BJ (cell line): ENCODE results near the gene FGFR2. TPM values are rescaled to one million over a fixed set of nuclear protein-coding genes. Genes with fewer than 3 reads are reported as not detected.

Experiments
- CTCF ChIA-PET: fragments of 350-600 bp; formaldehyde crosslinking; extraction: SDS; loops from one replicate; lab custom pipeline; 2021; ENCODE audit warnings: antibody characterized with exemption, inconsistent platforms; lab: Yijun Ruan, JAX
- POLR2A ChIA-PET: fragments of 300-600 bp; sonication (Branson Sonifier 250); formaldehyde crosslinking; extraction: SDS; loops from one replicate; lab custom pipeline; 2021; ENCODE audit warnings: antibody characterized with exemption; lab: Charles Lee
- DNase-seq: peaks from one replicate; pipeline ENCODE4 v3.0.0-alpha.2; 2011; ENCODE audit warnings: low read depth
- H3K27me3 ChIP-seq: 2 replicates; pipeline ENCODE4 v1.6.0; 2011; ENCODE audit warnings: low read length; ENCODE audit not compliant: control insufficient read depth, insufficient read depth
- H3K36me3 ChIP-seq: 2 replicates; pipeline ENCODE4 v1.5.1; 2011; ENCODE audit warnings: low read length; ENCODE audit not compliant: control insufficient read depth, insufficient read depth
- H3K4me3 ChIP-seq: 2 replicates; pipeline ENCODE4 v1.5.1; 2011; ENCODE audit warnings: low read depth, mild to moderate bottlenecking, control low read depth, low read length
- polyA plus RNA-seq: library from polyadenylated mRNA; depleted of rRNA; stranded (reverse); fragments of >200 nt; gene quantifications from 2 replicates; pipeline ENCODE4 v1.2.3, GENCODE V29; 2011
- TF ChIP-seq, protein P1 (sequence below): IDR thresholded peaks from 2 replicates; pipeline ENCODE4 v1.5.1; 2011; ENCODE audit warnings: low read depth, mild to moderate bottlenecking, control low read depth, inconsistent platforms, low read length, moderate library complexity; ENCODE audit not compliant: insufficient read depth

Gene FGFR2
- polyA plus RNA-seq, 1 experiment: 0.26 TPM

DNA sequence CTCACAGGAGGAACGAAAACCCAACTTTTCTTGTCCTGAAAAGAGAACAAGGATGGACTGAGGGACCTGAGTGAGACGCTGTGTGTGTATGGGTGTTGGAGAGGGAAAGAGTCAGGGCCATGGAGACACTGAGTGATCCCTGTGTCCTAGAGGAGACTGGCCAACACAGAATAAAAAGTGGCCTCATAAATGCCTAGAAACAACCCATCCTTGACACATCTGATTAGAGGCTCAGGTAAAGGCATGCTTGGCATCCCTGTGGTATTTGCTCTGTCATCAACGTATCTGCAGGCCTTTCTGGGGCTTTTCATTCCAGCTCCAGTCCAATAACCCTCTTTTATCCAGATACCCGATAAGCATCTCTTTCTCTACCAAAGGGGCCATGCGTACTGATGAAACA lies 86.3 kb downstream of the FGFR2 start:
- Histone ChIP-seq H3K27me3 (no peaks in the 10 kb centered on the region), H3K36me3 (no peaks in the 10 kb centered on the region), H3K4me3 (no peak overlapping the region)
- no peak for DNase-seq
- ChIA-PET CTCF (no interaction called here), POLR2A (no interaction called here)
- TF ChIP-seq, protein P1, sequence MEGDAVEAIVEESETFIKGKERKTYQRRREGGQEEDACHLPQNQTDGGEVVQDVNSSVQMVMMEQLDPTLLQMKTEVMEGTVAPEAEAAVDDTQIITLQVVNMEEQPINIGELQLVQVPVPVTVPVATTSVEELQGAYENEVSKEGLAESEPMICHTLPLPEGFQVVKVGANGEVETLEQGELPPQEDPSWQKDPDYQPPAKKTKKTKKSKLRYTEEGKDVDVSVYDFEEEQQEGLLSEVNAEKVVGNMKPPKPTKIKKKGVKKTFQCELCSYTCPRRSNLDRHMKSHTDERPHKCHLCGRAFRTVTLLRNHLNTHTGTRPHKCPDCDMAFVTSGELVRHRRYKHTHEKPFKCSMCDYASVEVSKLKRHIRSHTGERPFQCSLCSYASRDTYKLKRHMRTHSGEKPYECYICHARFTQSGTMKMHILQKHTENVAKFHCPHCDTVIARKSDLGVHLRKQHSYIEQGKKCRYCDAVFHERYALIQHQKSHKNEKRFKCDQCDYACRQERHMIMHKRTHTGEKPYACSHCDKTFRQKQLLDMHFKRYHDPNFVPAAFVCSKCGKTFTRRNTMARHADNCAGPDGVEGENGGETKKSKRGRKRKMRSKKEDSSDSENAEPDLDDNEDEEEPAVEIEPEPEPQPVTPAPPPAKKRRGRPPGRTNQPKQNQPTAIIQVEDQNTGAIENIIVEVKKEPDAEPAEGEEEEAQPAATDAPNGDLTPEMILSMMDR: no peak

DNA sequence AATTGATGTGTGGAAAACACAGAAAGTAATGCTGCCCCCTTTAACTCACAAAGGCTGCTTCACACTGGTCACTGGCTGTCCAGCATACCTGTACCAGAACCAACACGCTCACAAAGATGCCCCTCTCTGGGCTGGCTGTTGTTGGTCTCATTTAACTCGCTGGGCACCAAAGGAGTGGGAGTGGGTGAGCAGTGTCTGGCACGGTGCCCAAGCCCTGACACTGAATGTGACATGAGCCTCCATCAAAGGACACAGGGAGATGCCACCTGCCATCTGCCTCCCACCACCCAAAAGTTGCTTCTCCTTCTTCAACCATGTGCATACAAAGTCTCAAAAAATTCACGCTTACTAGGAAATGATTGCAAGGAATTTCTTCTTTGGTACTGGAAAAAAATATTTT lies 86.8 kb downstream of the FGFR2 start:
- Histone ChIP-seq H3K36me3 (no peaks in the 10 kb centered on the region), H3K4me3 (no peak overlapping the region), H3K27me3 (no peaks in the 10 kb centered on the region)
- POLR2A ChIA-PET: interaction anchor here (0.6 kb wide), 1 partner anchor 307 kb away, joined by 4 read pairs; no protein-coding TSS in a partner anchor
- TF ChIP-seq, protein P1: no peak
- CTCF ChIA-PET: no interaction called here
- DNase-seq: no peak

DNA sequence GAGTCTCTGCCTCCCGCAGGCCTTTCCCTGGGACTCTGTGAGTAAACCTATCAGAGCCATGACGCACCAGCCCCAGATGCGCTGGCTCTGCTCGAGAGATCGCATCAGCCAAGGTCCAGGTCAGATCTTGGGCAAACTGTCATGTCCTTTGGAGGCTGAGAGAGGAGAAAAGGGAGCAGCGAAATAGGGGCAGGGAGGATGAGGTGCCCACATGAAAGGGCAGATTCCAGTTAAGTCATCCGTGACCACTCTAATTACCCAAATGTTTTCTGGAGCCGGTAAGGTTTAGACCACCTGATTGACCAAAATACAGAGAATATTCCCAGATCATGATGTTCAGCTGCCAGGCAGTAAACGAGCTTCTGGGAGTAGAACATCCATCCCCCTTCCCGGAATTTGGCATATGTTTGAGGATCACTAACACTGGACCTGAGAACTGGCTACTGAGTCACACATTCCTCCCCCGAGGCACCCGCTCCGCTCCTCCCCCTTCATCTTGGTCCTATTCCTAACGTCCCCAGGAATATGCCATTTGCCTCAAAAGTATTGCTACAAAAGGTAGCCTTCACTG lies 88.0 kb downstream of the FGFR2 start:
- ChIA-PET CTCF (no interaction called here), POLR2A (no interaction called here)
- Histone ChIP-seq H3K36me3 (no peaks in the 10 kb centered on the region), H3K4me3 (no peak overlapping the region), H3K27me3 (no peaks in the 10 kb centered on the region)
- TF ChIP-seq, protein P1: no peak
- DNase-seq: no peak

DNA sequence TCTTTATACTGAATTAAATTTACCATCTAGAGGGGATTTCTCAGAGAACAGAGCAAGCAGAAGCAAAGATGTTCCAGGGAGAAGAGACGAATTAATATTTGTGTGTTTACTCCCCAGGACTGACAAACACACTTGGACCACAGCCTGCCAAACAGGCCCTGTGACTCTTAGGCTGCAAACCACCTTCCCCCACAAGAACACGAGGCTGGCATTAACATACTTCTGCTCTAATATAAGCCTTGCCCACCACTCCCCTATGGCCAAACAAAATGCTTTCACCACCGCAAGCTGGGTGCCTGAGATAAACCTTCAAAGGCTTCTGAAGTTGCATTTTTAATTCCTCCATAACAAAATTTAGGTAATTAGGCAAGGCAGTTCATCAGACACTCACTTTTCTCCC lies 88.4 kb downstream of the FGFR2 start:
- H3K27me3 ChIP-seq: no peaks in the 10 kb centered on the region
- ChIA-PET CTCF (no interaction called here), POLR2A (no interaction called here)
- H3K36me3 ChIP-seq: no peaks in the 10 kb centered on the region
- no peak overlapping the region for H3K4me3 ChIP-seq
- TF ChIP-seq, protein P1: no peak
- no peak for DNase-seq

DNA sequence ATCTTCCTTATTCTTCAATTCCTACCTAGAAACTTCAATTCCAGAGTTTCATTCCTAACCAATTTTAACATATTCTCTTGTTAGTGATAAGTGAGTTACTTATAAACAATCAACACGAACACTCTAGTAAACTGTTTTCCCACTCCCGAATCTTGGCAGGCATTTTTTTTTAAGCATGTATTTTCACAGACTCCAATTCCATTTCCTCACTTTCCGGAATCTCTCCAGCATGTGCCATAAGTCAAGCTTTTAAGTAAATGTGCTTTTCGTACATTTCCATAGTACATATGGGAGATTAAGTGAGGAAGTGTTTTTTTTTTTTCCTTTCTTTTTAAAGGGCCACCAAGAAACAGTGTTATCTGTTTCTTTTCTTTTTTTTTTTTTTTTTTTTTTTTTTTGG lies 89.1 kb downstream of the FGFR2 start:
- CTCF ChIA-PET: no interaction called here

More for the DNA sequence above, 89.1 kb downstream of the FGFR2 start:
- H3K27me3 ChIP-seq: no peaks in the 10 kb centered on the region
- TF ChIP-seq, protein P1: no peak
- no peak for DNase-seq
- POLR2A ChIA-PET: no interaction called here
- no peaks in the 10 kb centered on the region for H3K36me3 ChIP-seq
- H3K4me3 ChIP-seq: no peak overlapping the region
